GM19099 (cell line): Measurements from ENCODE around the gene ASCL2.

Experiments used
- POLR2A ChIP-seq: IDR thresholded peaks from 3 replicates; pipeline ENCODE4 v1.6.1; 2011; ENCODE audit warnings: low read depth; ENCODE audit not compliant: insufficient read length; ENCODE audit errors: extremely low read depth

Gene ASCL2

DNA sequence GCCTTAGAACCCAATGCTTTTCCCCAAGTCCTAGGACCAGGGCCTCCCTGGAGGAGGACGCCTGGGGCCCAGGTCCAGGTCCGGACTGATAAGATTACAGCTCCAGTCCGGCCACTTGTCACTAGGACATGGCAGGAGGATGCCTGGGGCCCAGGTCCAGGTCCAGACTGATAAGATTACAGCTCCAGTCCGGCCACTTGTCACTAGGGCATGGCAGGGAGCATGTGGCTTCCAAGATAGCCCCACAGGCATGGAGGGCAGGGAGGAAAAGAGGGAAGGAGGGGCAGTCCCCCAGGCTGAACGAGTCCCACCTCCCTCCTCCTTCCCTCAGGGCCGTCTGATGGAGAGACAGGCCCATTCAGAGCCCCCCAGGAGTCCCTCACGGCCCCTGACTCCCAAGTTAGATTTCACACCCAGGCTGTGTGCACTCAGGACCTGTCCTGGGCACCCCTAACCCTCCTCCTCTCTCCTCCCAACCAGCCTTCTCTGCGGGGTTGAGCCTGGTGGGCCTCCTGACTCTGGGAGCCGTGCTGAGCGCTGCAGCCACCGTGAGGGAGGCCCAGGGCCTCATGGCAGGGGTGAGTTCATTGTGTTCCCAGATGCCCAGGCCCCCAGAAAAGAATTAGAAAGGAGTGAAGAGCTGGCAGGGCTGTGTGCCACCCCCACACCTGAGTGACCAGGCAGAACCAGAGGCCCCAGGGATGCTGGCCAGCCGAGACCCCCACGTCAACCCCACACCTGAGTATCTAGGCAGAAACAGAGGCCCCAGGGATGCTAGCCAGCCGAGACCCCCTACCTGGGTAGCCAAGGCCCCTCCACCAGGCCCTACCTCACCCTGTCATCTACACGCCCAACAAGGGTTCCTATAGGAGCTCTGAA, 33.5 kb upstream of the ASCL2 start:
- TF ChIP-seq POLR2A, result no peak

DNA sequence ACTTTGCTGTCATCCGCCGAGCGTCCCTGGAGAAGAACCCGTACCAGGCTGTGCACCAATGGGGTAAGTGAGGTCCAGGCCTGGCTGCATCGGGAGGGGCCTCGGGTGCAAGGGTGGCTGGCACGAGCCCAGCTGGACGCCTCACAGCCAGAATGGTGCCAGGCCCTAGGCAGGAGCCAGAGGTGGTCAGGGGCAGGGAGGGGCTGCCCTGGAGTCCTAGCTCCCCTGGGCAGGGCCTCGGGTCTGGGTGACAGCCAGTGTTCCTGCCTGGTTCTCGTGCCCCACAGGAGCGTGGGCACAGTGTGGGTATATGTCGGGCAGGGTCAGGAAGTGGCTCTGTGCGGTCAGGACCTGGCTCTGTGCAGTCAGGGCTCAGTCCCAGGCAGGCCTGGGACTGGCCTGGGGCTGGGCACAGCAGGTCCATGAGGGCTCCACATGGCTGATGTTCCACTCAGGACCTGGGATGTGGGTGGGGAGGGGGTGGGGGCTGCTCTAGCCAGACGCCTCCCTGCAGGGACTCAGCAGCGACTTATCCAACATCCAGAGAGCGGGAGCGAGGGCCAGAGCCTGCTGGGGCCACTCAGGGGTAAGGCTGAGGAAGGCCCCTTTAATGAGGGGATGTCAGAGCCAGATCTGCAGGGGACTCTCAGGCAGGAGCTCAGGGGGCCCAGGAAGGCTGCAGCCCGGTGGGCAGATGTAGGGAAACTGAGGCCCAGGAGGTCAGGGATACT, 32.7 kb upstream of the ASCL2 start:
- TF ChIP-seq POLR2A, result no peak

DNA sequence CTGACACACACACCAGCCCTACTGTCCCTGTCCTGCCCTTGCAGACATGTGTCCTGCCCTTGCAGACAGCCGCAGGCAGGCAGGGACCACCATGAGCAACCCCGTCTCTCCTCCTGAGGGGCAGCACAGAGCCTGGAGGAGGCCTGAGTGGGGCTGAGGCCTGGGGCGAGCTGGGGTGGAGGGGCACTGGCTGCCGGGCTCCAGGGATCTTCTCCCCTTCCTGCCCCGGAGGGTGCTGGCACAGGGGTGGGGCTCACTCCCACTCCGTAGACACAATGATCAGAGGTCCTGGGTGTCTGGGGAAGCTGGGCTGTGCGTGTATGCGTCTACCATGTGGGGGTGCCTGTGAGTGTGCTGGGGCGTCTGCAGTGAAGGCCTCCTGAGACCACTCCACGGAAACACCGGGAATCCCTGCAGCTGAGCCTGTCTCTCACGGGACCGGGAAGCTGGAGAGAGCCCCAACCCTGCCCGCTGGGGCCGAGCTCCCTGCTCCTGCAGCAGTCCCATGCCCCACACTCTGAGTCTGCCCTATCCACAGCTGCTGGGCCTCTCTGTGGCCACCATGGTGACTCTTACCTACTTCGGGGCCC, 32.0 kb upstream of the ASCL2 start:
- TF ChIP-seq POLR2A, result no peak

DNA sequence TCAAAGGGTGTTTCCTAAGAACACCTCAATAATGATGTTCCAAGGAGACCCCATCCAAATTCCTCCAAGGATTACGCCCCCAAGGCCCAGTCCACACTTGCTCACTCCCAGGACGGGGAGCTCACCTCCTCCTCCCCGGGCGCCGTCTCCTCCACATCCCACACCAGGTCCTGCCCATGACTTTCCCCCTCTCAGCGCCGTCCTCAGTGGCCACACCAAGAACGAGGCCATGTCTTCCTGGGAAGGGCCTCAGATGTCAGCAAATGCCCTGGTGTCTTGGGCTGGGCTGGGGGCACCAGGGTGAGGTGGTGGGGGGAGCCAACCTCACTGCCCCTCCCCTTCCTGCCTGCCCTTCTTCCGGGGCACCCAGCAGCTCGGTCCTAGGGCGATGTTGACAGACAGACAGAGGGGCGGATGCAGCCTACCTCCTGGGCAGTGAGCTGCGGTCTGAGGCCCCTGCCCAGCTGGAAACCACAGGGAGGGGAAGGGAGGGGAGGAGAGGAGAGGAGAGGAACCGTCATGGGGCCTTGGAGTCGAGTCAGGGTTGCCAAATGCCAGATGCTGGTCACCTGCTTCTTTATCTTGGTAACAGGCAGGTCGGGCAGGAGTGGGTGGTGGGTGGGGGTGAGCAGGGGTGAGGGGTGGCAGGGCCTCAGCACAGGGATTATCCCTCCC, 31.4 kb upstream of the ASCL2 start, which contains the start of the genes C11orf21 and TSPAN32:
TSS of gene C11orf21 (minus strand) at position 288 of the 675 bp plus-strand sequence. CDS start at position 178, 110 bp downstream.
TSS of gene TSPAN32 (plus strand) at position 383 of the 675 bp plus-strand sequence. CDS start at position 520, 137 bp downstream.
- peak; percentile 26 for TF ChIP-seq POLR2A

DNA sequence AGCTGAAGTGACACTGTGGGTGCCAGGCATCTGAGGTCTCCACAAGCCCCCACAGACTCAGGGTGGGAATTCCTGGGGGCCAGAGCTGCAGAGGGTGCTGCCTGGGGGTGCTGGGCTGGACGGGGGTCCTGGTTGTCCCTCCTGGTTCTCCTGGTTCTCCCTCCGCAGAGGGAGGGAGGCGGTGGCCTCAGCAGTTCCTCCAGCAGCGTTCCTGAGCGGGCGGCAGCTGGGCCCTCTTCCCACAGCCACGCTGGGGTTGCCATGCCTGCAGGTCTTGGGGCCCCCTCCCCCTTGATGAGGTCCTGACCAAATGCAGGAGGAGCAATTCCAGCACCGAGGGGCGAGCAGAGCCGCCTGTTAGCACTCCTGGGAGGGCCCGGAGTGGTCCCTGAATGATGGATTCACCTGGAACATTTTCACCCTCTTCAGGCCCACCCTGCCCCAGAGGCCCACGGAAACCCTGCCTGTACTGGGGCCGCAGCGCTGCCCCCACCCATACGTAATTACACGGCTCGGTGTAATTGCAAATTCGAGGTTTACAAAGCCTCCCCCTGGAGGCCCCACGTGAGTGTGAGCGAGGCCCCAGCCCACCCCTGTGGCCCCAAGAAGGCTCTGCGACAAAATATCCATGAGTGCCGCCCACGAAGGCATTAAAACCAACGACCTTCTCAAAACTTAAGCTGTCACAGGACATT, 30.7 kb upstream of the ASCL2 start:
- no peak for TF ChIP-seq POLR2A

DNA sequence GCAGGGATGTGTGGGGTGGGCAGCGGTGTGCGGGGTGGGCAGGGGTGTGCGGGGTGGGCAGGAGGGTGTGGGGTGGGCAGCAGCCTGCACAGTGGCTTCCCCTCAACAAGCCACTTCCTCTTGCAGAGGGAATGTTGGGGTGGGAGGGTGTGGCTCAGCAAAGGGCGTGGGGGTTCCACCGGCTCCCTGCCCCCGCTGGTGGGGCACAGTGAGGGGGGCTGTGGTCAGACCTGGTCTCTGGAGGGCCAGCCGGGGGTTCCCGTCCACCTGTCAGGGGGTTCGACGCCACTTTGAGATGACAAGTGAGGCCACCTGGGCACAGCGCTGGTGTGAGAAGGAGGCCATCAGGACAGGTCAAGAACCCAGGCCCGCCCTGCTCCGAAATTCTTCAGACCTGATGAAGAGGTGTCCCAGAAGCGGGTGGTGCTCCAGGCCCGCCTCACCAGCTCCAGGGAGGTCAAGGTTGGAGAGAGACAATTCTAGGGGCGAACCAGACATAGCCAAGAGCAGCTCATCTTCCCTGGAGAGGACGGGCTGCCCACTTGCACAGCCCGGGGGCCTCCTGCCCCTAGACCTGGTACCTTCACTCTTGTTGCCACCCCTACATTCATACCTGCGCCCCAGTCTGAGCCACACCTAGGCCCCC, 30.0 kb upstream of the ASCL2 start:
- no peak for TF ChIP-seq POLR2A

DNA sequence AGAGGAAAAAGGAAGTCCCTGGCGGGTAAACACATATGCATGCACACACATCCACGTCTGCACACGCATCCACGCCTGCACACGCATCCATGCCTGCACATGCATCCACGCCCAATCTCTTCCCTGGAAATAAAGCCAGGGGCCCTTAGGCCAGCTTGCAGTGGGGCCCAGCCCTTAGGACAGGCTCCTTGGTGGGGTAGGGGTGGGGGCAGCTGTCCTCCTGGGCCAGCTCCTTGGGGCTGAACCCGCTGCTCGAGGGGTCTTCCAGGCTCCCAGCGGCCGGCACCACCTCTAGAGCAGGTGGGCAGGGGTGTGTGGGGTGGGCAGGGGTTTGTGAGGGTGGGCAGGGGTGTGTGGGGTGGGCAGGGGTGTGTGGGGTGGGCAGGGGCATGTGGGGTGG, 29.4 kb upstream of the ASCL2 start:
- no peak for TF ChIP-seq POLR2A

DNA sequence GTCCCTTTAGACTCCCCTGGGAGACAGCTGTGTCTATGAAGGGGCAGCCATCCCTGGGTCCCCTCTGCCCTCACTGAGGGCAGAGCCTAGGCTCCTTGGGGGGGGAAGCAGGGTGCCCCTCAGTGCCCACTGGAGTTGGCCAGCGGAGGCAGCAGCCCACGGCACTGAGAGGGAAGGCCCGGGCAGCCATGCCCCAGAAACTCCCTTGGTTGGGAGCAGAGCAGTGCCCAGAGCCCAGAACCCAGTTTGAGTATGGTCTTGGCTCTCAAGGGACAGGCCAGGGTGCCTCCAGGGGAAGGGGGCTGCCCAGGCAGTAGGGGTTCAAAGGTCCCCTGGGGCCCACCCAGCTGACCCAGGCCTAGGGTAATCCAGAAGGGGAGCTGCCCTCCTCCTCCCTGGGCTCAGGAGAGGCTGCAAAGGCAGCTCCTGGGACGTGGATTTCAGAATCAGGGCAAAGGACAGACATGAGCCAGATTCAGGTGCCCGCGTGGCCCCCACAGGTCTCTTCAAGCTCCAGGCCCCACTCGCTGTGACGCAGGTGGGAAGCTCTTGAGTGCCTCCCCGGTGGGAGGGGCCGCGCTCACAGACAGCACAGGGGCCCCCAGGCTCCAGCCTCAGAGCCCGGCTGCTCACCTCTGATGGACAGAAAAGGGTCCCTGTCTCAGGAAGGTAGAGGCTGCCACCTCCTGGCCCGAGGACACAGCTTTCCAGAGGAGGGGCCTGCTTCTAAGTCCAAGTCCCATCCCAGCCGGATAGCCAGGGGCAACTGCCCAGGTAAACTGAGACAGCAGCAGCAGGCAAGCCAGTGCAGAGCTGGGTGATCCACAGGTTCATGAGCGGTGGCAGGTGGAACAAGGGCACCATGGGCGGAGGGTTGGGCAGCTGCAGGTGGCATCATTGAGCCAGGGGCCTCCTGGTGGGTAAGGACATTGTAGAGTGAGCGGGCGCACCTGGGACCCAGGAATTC, 28.7 kb upstream of the ASCL2 start:
- TF ChIP-seq POLR2A, result no peak

DNA sequence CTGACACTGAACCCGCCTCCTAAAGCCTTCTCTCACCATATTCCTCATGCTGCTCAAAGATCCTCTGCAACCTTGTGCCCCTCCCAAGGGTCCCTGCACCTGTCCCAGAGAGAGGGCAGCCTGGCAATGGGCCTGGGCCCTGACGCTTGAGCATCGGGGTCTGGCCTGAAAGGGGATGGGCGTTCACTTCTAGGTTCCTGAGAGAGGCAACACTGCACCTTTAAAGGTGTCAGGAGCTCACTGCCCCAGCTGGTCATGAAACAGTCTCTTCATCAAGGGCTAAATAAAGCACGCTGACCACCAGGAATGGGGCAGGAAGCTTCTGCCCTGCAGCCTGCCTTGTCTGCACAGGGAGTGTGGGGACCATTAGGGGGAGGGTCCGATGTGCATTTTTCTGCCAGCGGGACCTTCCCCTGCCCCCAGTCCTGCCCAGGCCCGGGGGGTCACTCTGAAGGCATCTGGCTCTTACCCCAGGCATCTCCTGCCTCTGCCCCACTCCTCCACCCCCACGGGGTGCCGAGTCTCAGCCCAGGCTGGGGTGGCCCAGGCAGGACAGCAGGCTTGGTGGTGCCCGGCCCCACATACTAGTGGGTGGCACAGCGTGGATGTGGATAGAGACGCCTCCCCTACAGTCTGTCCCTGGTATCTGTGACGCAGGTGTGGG, 27.9 kb upstream of the ASCL2 start:
- TF ChIP-seq POLR2A, result no peak

DNA sequence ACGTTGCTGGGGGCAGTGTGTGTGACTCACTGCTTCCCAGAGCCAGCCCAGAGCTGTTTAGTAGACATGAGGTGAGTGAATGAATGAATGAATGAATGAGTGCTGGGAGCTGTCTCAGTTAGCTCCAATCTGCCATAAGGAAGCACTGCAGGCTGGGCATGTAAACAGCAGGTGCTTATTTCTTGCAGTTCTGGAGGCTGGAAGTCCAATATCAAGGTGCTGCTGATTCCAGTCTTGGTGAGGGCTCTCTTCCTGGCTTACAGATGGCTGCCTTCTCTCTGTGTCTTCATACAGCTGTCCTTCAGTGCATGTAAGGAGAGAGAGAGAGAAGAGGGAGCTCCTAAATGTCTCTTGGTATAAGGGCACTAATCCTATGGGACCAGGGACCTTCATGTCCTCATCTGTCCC, 27.2 kb upstream of the ASCL2 start:
- TF ChIP-seq POLR2A, result no peak

DNA sequence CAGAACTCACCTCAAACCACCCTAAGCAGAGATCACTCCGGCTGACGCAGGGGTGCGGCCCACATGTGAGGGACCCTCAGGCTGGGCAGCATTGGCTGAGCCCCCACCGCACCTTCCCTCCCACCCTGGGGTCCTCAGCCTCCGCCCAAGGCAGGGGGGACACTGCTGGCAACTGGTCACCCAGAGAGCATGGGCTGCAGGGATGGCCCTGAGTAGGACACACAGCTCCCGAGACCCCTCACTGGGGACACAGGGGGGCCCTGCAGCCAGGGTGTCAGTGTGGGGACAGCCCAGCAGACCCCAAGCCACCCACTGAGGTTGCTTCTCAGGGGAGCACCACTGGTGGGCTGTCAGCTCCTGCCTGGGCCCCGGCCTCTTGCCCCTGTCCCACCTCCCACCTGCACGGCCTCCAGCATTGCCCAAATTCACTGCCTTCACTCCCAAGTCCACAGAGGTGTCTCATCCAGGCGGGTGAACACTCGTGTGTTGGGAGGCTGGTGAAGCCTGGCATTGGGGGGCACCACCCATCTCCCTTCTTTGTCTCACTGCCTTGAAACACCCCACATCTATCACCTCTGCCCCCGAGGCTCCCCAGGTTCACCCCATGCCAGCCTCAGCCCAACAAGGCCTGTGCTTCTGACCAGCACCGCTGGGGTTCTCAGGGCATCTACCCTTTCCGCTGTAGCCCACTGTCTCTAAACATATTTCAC, 26.7 kb upstream of the ASCL2 start:
- TF ChIP-seq POLR2A, result no peak
